ENCODE data around the gene TMEM179.

DNA sequence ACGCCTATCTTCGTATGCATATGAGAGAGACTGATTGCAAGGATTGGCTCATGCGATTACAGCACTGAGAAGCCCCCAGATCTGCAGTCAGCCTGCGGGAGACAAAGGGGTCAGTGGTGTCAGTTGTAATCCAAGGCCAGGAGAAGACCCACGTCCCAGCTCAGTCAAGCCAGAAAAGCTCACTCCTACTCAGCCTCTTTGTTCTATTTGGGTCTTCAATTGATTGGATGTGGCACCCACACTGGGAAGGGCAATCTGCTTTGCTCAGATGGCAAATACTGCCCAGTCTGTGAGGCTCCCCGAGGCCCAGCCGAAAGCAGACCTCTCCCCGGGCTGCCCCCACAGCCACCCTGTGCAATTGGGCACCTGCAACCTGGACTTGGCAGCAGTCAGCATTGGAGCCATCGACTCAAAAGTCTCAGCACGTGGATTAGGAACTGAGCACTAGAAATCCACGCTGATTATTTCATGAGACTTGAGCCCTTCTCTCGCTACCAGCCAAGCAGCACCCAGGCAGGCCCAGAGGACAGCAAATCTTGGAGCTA, 39.6 kb upstream of the TMEM179 start:
- TF ChIP-seq, protein P1, sequence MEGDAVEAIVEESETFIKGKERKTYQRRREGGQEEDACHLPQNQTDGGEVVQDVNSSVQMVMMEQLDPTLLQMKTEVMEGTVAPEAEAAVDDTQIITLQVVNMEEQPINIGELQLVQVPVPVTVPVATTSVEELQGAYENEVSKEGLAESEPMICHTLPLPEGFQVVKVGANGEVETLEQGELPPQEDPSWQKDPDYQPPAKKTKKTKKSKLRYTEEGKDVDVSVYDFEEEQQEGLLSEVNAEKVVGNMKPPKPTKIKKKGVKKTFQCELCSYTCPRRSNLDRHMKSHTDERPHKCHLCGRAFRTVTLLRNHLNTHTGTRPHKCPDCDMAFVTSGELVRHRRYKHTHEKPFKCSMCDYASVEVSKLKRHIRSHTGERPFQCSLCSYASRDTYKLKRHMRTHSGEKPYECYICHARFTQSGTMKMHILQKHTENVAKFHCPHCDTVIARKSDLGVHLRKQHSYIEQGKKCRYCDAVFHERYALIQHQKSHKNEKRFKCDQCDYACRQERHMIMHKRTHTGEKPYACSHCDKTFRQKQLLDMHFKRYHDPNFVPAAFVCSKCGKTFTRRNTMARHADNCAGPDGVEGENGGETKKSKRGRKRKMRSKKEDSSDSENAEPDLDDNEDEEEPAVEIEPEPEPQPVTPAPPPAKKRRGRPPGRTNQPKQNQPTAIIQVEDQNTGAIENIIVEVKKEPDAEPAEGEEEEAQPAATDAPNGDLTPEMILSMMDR (IDR thresholded peaks at IDR 0.05), result no peak
- TF ChIP-seq POLR2A (IDR thresholded peaks at IDR 0.05), result no peak
